ENCODE measurements around the gene ANKRD7.

The ANKRD7 gene

GRCh38 chr7:118195837-118196474 is 28.5 kb upstream of the ANKRD7 start:
- no peaks in the 10 kb centered on the region for H3K4me1 Mint-ChIP-seq
- no peaks in the 10 kb centered on the region for H3K9me3 Mint-ChIP-seq
- peaks cover 12% of the 10 kb centered on the region for H3K36me3 Mint-ChIP-seq (ENCODE audit: low read depth)
- H3K27ac Mint-ChIP-seq = no peak overlapping the region
- DNase-seq = peak; percentile 61
- H3K27me3 Mint-ChIP-seq (ENCODE audit: low read depth, poor library complexity) = no peaks in the 10 kb centered on the region
- TF ChIP-seq CTCF (IDR thresholded peaks at IDR 0.05) = peak; percentile 69
- no peak overlapping the region for H3K4me3 Mint-ChIP-seq

GRCh38 chr7:118202061-118202460 is 22.4 kb upstream of the ANKRD7 start:
- TF ChIP-seq CTCF (IDR thresholded peaks at IDR 0.05) = no peak
- H3K27me3 Mint-ChIP-seq (ENCODE audit: low read depth, poor library complexity) = no peaks in the 10 kb centered on the region
- no peak for DNase-seq
- H3K4me3 Mint-ChIP-seq = no peak overlapping the region
- H3K36me3 Mint-ChIP-seq (ENCODE audit: low read depth) = no peaks in the 10 kb centered on the region
- no peaks in the 10 kb centered on the region for H3K4me1 Mint-ChIP-seq
- H3K9me3 Mint-ChIP-seq = no peaks in the 10 kb centered on the region
- H3K27ac Mint-ChIP-seq = no peak overlapping the region

- Mint-ChIP-seq H3K4me1 (no peaks in the 10 kb centered on the region), H3K27ac (no peak overlapping the region), H3K4me3 (no peak overlapping the region), H3K27me3 (ENCODE audit: low read depth, poor library complexity) (peaks cover 13% of the 10 kb centered on the region), H3K36me3 (ENCODE audit: low read depth) (no peaks in the 10 kb centered on the region), H3K9me3 (no peaks in the 10 kb centered on the region)
- no peak for TF ChIP-seq CTCF (IDR thresholded peaks at IDR 0.05)
- no peak for DNase-seq
These were observed 10.3 kb upstream of the ANKRD7 start for GRCh38 chr7:118214051-118214832.

GRCh38 chr7:118214833-118215182 is 9.7 kb upstream of the ANKRD7 start:
- DNase-seq = no peak
- Mint-ChIP-seq H3K36me3 (ENCODE audit: low read depth) (no peaks in the 10 kb centered on the region), H3K27ac (no peak overlapping the region), H3K4me3 (no peak overlapping the region), H3K27me3 (ENCODE audit: low read depth, poor library complexity) (peaks cover 13% of the 10 kb centered on the region), H3K9me3 (no peaks in the 10 kb centered on the region), H3K4me1 (no peaks in the 10 kb centered on the region)
- no peak for TF ChIP-seq CTCF (IDR thresholded peaks at IDR 0.05)

- Mint-ChIP-seq H3K36me3 (ENCODE audit: low read depth) (no peaks in the 10 kb centered on the region), H3K27me3 (ENCODE audit: low read depth, poor library complexity) (peaks cover 13% of the 10 kb centered on the region), H3K4me3 (no peak overlapping the region), H3K4me1 (no peaks in the 10 kb centered on the region), H3K27ac (no peak overlapping the region), H3K9me3 (no peaks in the 10 kb centered on the region)
- DNase-seq = no peak
- TF ChIP-seq CTCF (IDR thresholded peaks at IDR 0.05) = no peak
These were observed 7.3 kb upstream of the ANKRD7 start for GRCh38 chr7:118217210-118217619.
